Parathyroid adenoma (tissue), 2 donors: ENCODE results near the gene B3GNT9.
"Not testable (repeated sequence)": the region's sequence is repeated elsewhere in the genome, so short reads cannot be mapped to it uniquely, and the experiment has no call there.

Source experiments
- H2AFZ ChIP-seq: fragments of 300-600 bp; sonication (generic); one replicate; pipeline ENCODE4 v1.7.0; 2017; ENCODE audit warnings: antibody characterized with exemption, mild to moderate bottlenecking
- H3K27ac ChIP-seq: fragments of 300-600 bp; sonication (generic); one replicate; pipeline ENCODE4 v1.7.0; 2017
- H3K27me3 ChIP-seq: fragments of 300-600 bp; sonication (generic); one replicate; pipeline ENCODE4 v1.7.0; 2017; ENCODE audit warnings: low read length; ENCODE audit not compliant: control insufficient read depth, insufficient read depth
- H3K36me3 ChIP-seq: fragments of 300-600 bp; sonication (generic); one replicate; pipeline ENCODE4 v1.7.0; 2017; ENCODE audit warnings: low read length; ENCODE audit not compliant: control insufficient read depth, insufficient read depth
- H3K4me1 ChIP-seq: fragments of 300-600 bp; sonication (generic); one replicate; pipeline ENCODE4 v1.7.0; 2017; ENCODE audit warnings: control low read depth
- H3K4me2 ChIP-seq: fragments of 300-600 bp; sonication (generic); one replicate; pipeline ENCODE4 v1.7.0; 2017; ENCODE audit warnings: low read length
- H3K4me3 ChIP-seq: fragments of 300-600 bp; sonication (generic); one replicate; pipeline ENCODE4 v1.7.0; 2017; ENCODE audit warnings: low read depth, low read length
- H3K79me2 ChIP-seq: fragments of 300-600 bp; sonication (generic); one replicate; pipeline ENCODE4 v1.7.0; 2017; ENCODE audit warnings: control low read depth
- H3K9ac ChIP-seq: fragments of 300-600 bp; sonication (generic); one replicate; pipeline ENCODE4 v1.7.0; 2017; ENCODE audit warnings: mild to moderate bottlenecking
- H3K9me3 ChIP-seq: fragments of 300-600 bp; sonication (generic); one replicate; pipeline ENCODE4 v1.7.0; 2017; ENCODE audit warnings: low read length; ENCODE audit not compliant: control insufficient read depth
- TF ChIP-seq, protein P1 (sequence below): fragments of 300-600 bp; sonication (generic); IDR thresholded peaks from one replicate; pipeline ENCODE4 v1.7.0; 2017; ENCODE audit warnings: antibody characterized with exemption, mild to moderate bottlenecking
- donor health status: primary hyperparathyroidism.

B3GNT9 gene

DNA sequence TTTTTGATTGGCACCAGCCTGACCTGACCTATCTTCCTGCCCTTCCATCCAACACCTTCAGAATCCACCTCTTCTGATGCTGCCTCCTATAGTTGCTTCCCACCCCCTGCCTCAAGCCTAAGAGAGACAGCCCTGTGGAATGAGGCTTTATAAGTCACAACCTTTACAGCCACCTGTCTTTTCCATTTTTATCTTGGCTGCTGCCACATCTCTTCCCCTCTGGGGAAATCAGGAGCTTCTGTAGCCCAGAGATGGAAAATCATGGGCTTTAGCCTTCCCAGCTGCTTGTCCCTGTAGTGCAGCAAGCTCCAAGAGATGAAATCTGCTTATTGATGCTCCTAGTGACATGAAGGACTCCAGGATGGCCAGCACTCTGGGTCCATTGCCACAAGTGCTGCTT lies 22.4 kb downstream of the B3GNT9 start:
- peaks cover 12% of the 10 kb centered on the region for H3K79me2 ChIP-seq
- H3K36me3 ChIP-seq = no peaks in the 10 kb centered on the region
- no peak overlapping the region for H3K27ac ChIP-seq
- no peaks in the 10 kb centered on the region for H3K4me1 ChIP-seq
- H3K27me3 ChIP-seq = no peaks in the 10 kb centered on the region
- H3K9me3 ChIP-seq = no peaks in the 10 kb centered on the region
- H3K9ac ChIP-seq = no peak overlapping the region
- H3K4me3 ChIP-seq = no peak overlapping the region
- H2AFZ ChIP-seq = no peak overlapping the region
- TF ChIP-seq, protein P1, sequence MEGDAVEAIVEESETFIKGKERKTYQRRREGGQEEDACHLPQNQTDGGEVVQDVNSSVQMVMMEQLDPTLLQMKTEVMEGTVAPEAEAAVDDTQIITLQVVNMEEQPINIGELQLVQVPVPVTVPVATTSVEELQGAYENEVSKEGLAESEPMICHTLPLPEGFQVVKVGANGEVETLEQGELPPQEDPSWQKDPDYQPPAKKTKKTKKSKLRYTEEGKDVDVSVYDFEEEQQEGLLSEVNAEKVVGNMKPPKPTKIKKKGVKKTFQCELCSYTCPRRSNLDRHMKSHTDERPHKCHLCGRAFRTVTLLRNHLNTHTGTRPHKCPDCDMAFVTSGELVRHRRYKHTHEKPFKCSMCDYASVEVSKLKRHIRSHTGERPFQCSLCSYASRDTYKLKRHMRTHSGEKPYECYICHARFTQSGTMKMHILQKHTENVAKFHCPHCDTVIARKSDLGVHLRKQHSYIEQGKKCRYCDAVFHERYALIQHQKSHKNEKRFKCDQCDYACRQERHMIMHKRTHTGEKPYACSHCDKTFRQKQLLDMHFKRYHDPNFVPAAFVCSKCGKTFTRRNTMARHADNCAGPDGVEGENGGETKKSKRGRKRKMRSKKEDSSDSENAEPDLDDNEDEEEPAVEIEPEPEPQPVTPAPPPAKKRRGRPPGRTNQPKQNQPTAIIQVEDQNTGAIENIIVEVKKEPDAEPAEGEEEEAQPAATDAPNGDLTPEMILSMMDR = no peak
- H3K4me2 ChIP-seq = no peak overlapping the region

- H3K9me3 ChIP-seq, H3K27ac ChIP-seq, H3K4me1 ChIP-seq, H3K27me3 ChIP-seq, H3K9ac ChIP-seq, H3K36me3 ChIP-seq, H3K4me3 ChIP-seq, H3K4me2 ChIP-seq, H2AFZ ChIP-seq: not testable (repeated sequence)
- peaks cover 19% of the 10 kb centered on the region for H3K79me2 ChIP-seq
These were observed 28.0 kb downstream of the B3GNT9 start for GRCh38 chr16:67122799-67123198.

- no peaks in the 10 kb centered on the region for H3K27me3 ChIP-seq
- no peak overlapping the region for H2AFZ ChIP-seq
- H3K4me2 ChIP-seq = no peak overlapping the region
- H3K4me1 ChIP-seq = no peaks in the 10 kb centered on the region
- H3K4me3 ChIP-seq = no peak overlapping the region
- H3K79me2 ChIP-seq = peaks cover 20% of the 10 kb centered on the region
- no peaks in the 10 kb centered on the region for H3K9me3 ChIP-seq
- TF ChIP-seq, protein P1 = no peak
- H3K36me3 ChIP-seq = no peaks in the 10 kb centered on the region
- H3K9ac ChIP-seq = no peak overlapping the region
- H3K27ac ChIP-seq = no peak overlapping the region
These were observed 30.8 kb downstream of the B3GNT9 start for GRCh38 chr16:67120025-67120424.

GRCh38 chr16:67117716-67118115 lies 33.1 kb downstream of the B3GNT9 start:
- TF ChIP-seq, protein P1 = no peak
- Histone ChIP-seq H3K9ac (no peak overlapping the region), H3K36me3 (no peaks in the 10 kb centered on the region), H2AFZ (no peak overlapping the region), H3K4me1 (no peaks in the 10 kb centered on the region), H3K4me2 (no peak overlapping the region), H3K9me3 (no peaks in the 10 kb centered on the region), H3K4me3 (no peak overlapping the region), H3K27me3 (no peaks in the 10 kb centered on the region), H3K79me2 (peaks cover 23% of the 10 kb centered on the region), H3K27ac (no peak overlapping the region)

DNA sequence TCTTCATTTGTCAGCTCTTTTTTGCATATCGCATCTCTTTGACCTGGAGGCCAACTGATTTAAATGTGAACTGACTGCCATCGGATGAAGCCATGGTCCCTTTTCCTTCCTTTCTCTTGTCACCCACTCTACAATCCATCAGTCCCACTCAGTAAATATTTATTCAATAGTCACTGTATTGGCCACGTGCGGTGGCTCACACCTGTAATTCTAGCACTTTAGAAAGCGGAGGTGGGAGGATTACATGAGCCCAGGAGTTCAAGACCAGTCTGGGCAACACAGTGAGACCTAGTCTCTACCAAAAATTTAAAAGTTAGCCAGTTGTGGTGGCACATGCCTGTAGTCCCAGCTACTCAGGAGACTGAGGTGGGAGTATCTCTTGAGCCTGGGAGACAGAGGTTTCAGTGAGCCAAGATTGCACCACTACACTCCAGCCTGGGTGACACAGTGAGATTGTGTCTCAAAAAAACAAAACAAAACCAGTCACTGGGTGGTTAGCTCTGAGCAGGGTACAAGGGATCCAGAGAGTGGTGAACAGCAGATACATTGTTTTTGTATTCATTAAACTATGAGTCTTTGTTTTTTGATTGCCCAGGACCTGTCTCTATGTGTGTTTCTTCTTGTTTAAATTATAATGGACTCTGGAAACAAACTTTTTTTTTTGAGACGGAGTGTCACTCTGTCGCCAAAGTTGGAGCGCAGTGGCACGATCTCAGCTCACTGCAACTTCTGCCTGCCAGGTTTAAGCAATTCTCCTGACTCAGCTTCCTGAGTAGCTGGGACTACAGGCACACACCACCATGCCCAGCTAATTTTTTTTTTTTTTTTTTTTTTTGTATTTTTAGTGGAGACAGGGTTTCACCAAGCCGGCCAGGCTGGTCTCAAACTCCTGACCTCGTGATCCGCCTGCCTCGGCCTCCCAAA lies 34.1 kb downstream of the B3GNT9 start:
- H3K27ac ChIP-seq = no peak overlapping the region
- H3K4me1 ChIP-seq = peaks cover 4% of the 10 kb centered on the region
- H2AFZ ChIP-seq = no peak overlapping the region
- no peak overlapping the region for H3K4me3 ChIP-seq
- no peaks in the 10 kb centered on the region for H3K36me3 ChIP-seq
- H3K9ac ChIP-seq = no peak overlapping the region
- H3K4me2 ChIP-seq = no peak overlapping the region
- peaks cover 20% of the 10 kb centered on the region for H3K79me2 ChIP-seq
- H3K9me3 ChIP-seq = no peaks in the 10 kb centered on the region
- no peaks in the 10 kb centered on the region for H3K27me3 ChIP-seq
- TF ChIP-seq, protein P1 = no peak
